IMR-90 (cell line): Measurements from ENCODE around the gene HS2ST1. TPM values are rescaled to one million over a fixed set of nuclear protein-coding genes. Genes with fewer than 3 reads are reported as not detected.

Experiments
- ATAC-seq: fragments of 200-7000 bp; cut with Tn5 transposase; 2 replicates; pipeline ENCODE4 v1.9.1; 2020; ENCODE audit warnings: low read depth, mild to moderate bottlenecking, moderate library complexity
- BruUV-seq: library from RNA; stranded (reverse); fragments of 400-500 nt; replicated peaks from 2 replicates; lab custom pipeline; 2021; lab: Mats Ljungman, UMichigan
- CTCF ChIA-PET: fragments of 300-600 bp; formaldehyde crosslinking; extraction: SDS; loops from one replicate; lab custom pipeline; 2021; ENCODE audit warnings: antibody characterized with exemption; lab: Yijun Ruan, JAX
- POLR2A ChIA-PET: fragments of 300-600 bp; sonication (Branson Sonifier 250); formaldehyde crosslinking; loops from one replicate; lab custom pipeline; 2022; ENCODE audit warnings: antibody characterized with exemption; ENCODE audit not compliant: unreplicated experiment; lab: Charles Lee
- DNase-seq: peaks from one replicate; pipeline ENCODE4 v3.0.0; 2013
- H2AFZ ChIP-seq: replicated peaks from 2 replicates; pipeline ENCODE3; 2013; ENCODE audit warnings: low read length, mild to moderate bottlenecking; ENCODE audit not compliant: poor library complexity
- H2AK5ac ChIP-seq: 2 replicates; pipeline ENCODE4 v1.6.1; 2013; ENCODE audit warnings: low read depth, low read length, inconsistent platforms
- H2AK9ac ChIP-seq: replicated peaks from 2 replicates; pipeline ENCODE3; 2013; ENCODE audit warnings: mild to moderate bottlenecking, low read depth, low read length, moderate library complexity; ENCODE audit not compliant: poor library complexity
- H2BK120ac ChIP-seq: 2 replicates; pipeline ENCODE4 v1.6.1; 2013; ENCODE audit warnings: low read depth, low read length, inconsistent platforms
- H2BK15ac ChIP-seq: 3 replicates; pipeline ENCODE4 v1.6.1; 2013; ENCODE audit warnings: low read depth, low read length, inconsistent platforms
- H2BK20ac ChIP-seq: 2 replicates; pipeline ENCODE4 v1.6.1; 2013; ENCODE audit warnings: low read depth, mild to moderate bottlenecking, inconsistent platforms, low read length, moderate library complexity
- H2BK5ac ChIP-seq: 2 replicates; pipeline ENCODE4 v1.6.1; 2013; ENCODE audit warnings: mild to moderate bottlenecking, low read depth, low read length, inconsistent platforms; ENCODE audit not compliant: poor library complexity, severe bottlenecking
- H3K14ac ChIP-seq: replicated peaks from 2 replicates; pipeline ENCODE4 v1.6.1; 2013; ENCODE audit warnings: low read depth, low read length, inconsistent platforms
- H3K18ac ChIP-seq: 2 replicates; pipeline ENCODE4 v1.6.1; 2013; ENCODE audit warnings: low read depth, low read length, control low read depth
- H3K23ac ChIP-seq: 2 replicates; pipeline ENCODE4 v1.6.1; 2013; ENCODE audit warnings: low read depth, low read length, inconsistent platforms
- H3K27ac ChIP-seq: 2 replicates; pipeline ENCODE4 v1.5.1; 2013; ENCODE audit warnings: mild to moderate bottlenecking, control low read depth, low read length; ENCODE audit not compliant: insufficient read depth
- H3K27me3 ChIP-seq: 2 replicates; pipeline ENCODE4 v1.6.1; 2013; ENCODE audit warnings: low read length; ENCODE audit not compliant: control insufficient read depth, insufficient read depth
- H3K36me3 ChIP-seq: 2 replicates; pipeline ENCODE4 v1.6.1; 2013; ENCODE audit warnings: low read length, mixed read lengths; ENCODE audit not compliant: control insufficient read depth, insufficient read depth
- H3K4ac ChIP-seq: 2 replicates; pipeline ENCODE4 v1.6.1; 2013; ENCODE audit warnings: low read depth, low read length, inconsistent platforms
- H3K4me1 ChIP-seq: 2 replicates; pipeline ENCODE4 v1.6.1; 2013; ENCODE audit warnings: low read length, mixed read lengths; ENCODE audit not compliant: control insufficient read depth, insufficient read depth
- H3K4me2 ChIP-seq: 2 replicates; pipeline ENCODE4 v1.6.1; 2013; ENCODE audit warnings: low read depth, mild to moderate bottlenecking, control low read depth, low read length, moderate library complexity
- H3K4me3 ChIP-seq: 2 replicates; pipeline ENCODE4 v1.5.1; 2013; ENCODE audit warnings: low read depth, mild to moderate bottlenecking, control low read depth, low read length, moderate library complexity; ENCODE audit not compliant: insufficient read depth
- H3K56ac ChIP-seq: 2 replicates; pipeline ENCODE4 v1.6.1; 2013; ENCODE audit warnings: low read length, inconsistent platforms; ENCODE audit not compliant: insufficient read depth; ENCODE audit errors: extremely low read depth
- H3K79me1 ChIP-seq, 2 experiments: 2 replicates each; pipeline ENCODE4 v1.6.1; 2013; ENCODE audit warnings: low read length in 2 of 2, inconsistent platforms in 1 of 2, low read depth in 1 of 2
- H3K9ac ChIP-seq: 2 replicates; pipeline ENCODE4 v1.6.1; 2013; ENCODE audit warnings: low read depth, low read length, control low read depth
- H3K9me1 ChIP-seq: 2 replicates; pipeline ENCODE4 v1.6.1; 2013; ENCODE audit warnings: low read length, inconsistent platforms; ENCODE audit not compliant: insufficient read depth
- H3K9me3 ChIP-seq: 2 replicates; pipeline ENCODE4 v1.6.1; 2013; ENCODE audit warnings: low read length; ENCODE audit not compliant: control insufficient read depth, insufficient read depth
- H4K20me1 ChIP-seq: 2 replicates; pipeline ENCODE4 v1.6.1; 2013; ENCODE audit warnings: low read length, inconsistent platforms; ENCODE audit not compliant: insufficient read depth
- H4K5ac ChIP-seq: 2 replicates; pipeline ENCODE4 v1.6.1; 2013; ENCODE audit warnings: mild to moderate bottlenecking, low read depth, low read length, control low read depth
- H4K8ac ChIP-seq, 2 experiments: 2 replicates each; pipeline ENCODE4 v1.6.1; 2013; ENCODE audit warnings: low read depth in 2 of 2, low read length in 2 of 2, control low read depth in 1 of 2, inconsistent platforms in 1 of 2
- H4K91ac ChIP-seq: 2 replicates; pipeline ENCODE4 v1.6.1; 2013; ENCODE audit warnings: low read depth, low read length, inconsistent platforms; ENCODE audit not compliant: insufficient read depth
- BHLHE40 ChIP-seq: fragments of 150-350 bp; IDR thresholded peaks from 2 replicates; pipeline ENCODE4 v1.6.1; 2016; ENCODE audit warnings: mild to moderate bottlenecking, low read depth, low read length
- CEBPB ChIP-seq: IDR thresholded peaks from 2 replicates; pipeline ENCODE4 v1.6.1; 2012; ENCODE audit warnings: low read depth, low read length, improper control_type of control experiment
- CHD1 ChIP-seq: IDR thresholded peaks from 2 replicates; pipeline ENCODE4 v1.6.1; 2012; ENCODE audit warnings: low read depth, low read length, improper control_type of control experiment
- FOS ChIP-seq: fragments of 150-350 bp; IDR thresholded peaks from 2 replicates; pipeline ENCODE4 v1.6.1; 2016; ENCODE audit warnings: low read depth, low read length
- MAFK ChIP-seq: IDR thresholded peaks from 2 replicates; pipeline ENCODE4 v1.6.1; 2012; ENCODE audit warnings: low read depth, low read length, improper control_type of control experiment
- MAZ ChIP-seq: IDR thresholded peaks from 2 replicates; pipeline ENCODE4 v1.6.1; 2012; ENCODE audit warnings: low read depth, mild to moderate bottlenecking, low read length, improper control_type of control experiment, moderate library complexity, borderline replicate concordance
- MXI1 ChIP-seq: IDR thresholded peaks from 2 replicates; pipeline ENCODE4 v1.6.1; 2012; ENCODE audit warnings: low read depth, mild to moderate bottlenecking, low read length, moderate library complexity, borderline replicate concordance
- NFE2L2 ChIP-seq: fragments of 150-350 bp; IDR thresholded peaks from 2 replicates; pipeline ENCODE4 v1.6.1; 2016; ENCODE audit warnings: low read depth, mild to moderate bottlenecking, low read length
- POLR2A ChIP-seq: IDR thresholded peaks from 2 replicates; pipeline ENCODE4 v1.6.1; 2012; ENCODE audit warnings: mild to moderate bottlenecking, low read depth, low read length
- RAD21 ChIP-seq: IDR thresholded peaks from 2 replicates; pipeline ENCODE4 v1.6.1; 2012; ENCODE audit warnings: low read length, improper control_type of control experiment
- RCOR1 ChIP-seq: IDR thresholded peaks from 2 replicates; pipeline ENCODE4 v1.6.1; 2012; ENCODE audit warnings: mild to moderate bottlenecking, low read length, improper control_type of control experiment; ENCODE audit not compliant: insufficient replicate concordance
- RFX5 ChIP-seq: IDR thresholded peaks from 2 replicates; pipeline ENCODE4 v1.8.0; 2012; ENCODE audit warnings: low read depth, mild to moderate bottlenecking, low read length, moderate library complexity
- SMC3 ChIP-seq: fragments of 150-350 bp; IDR thresholded peaks from 2 replicates; pipeline ENCODE4 v1.6.1; 2016; ENCODE audit warnings: low read depth, mild to moderate bottlenecking, antibody characterized with exemption, low read length, moderate library complexity
- USF2 ChIP-seq: fragments of 150-350 bp; IDR thresholded peaks from 2 replicates; pipeline ENCODE4 v1.6.1; 2017; ENCODE audit warnings: mild to moderate bottlenecking, antibody characterized with exemption, low read length, low read depth
- dilution Hi-C: fragments of 300-500 bp; cut with HindIII; formaldehyde crosslinking; loops from one replicate; pipeline ENCODE4 v1.14.3; 2018; ENCODE audit warnings: low sequenced_read_pairs; ENCODE audit not compliant: unreplicated experiment
- in situ Hi-C: fragments of 300-500 bp; cut with MboI; formaldehyde crosslinking; loops from 3 replicates; pipeline ENCODE4 v1.14.3; 2019; ENCODE audit warnings: low sequenced_read_pairs, inconsistent platforms, mixed read lengths
- intact Hi-C: fragments of 100-400 bp; cut with micrococcal nuclease; formaldehyde crosslinking; loops from 2 replicates; pipeline ENCODE4 v1.10.0; 2022
- polyA plus RNA-seq, 3 experiments: library from polyadenylated mRNA; depleted of rRNA; stranded (reverse); fragments of >200 nt; gene quantifications; 2 replicates each; pipeline ENCODE4 v1.2.3, GENCODE V29; 2012; ENCODE audit warnings: low replicate concordance in 1 of 3
- total RNA-seq: library from RNA; depleted of rRNA; stranded (reverse); fragments of >200 nt; gene quantifications from 2 replicates; pipeline ENCODE4 v1.2.3, GENCODE V29; 2012
- TF ChIP-seq, protein P1 (sequence below): conservative IDR thresholded peaks from 2 replicates; pipeline ENCODE4 v1.5.1; 2012; ENCODE audit warnings: mild to moderate bottlenecking, low read depth, low read length, improper control_type of control experiment
- TF ChIP-seq, protein P2 (sequence below): fragments of 150-350 bp; IDR thresholded peaks from 2 replicates; pipeline ENCODE4 v1.6.1; 2016; ENCODE audit warnings: low read depth, mild to moderate bottlenecking, low read length, moderate library complexity, borderline replicate concordance

HS2ST1 gene
- total and polyA plus RNA-seq, 2 of the 4 experiments (the other 2 are of a cell fraction) = 7.8 to 13.1 TPM

DNA sequence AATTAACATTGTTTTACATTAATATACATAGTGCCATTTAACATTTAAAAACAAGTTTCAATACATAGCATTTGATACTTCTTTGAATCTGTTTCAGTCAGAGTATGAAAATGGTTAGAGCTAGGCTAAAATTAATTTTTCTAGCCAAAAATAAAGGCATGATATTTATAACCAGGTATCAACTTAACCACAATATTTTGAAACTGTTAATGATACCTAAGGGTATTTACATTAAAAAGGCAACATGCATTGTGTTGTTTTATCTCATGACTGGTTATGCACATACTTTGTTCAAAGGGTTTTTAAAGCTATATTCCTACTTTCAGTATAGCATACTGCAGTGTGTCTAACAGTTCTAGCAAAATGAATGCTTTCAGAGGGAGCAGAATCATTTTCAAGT, 130.0 kb downstream of the HS2ST1 start:
- no peak overlapping the region for H3K23ac ChIP-seq
- no peaks in the 10 kb centered on the region for H4K20me1 ChIP-seq
- H3K14ac ChIP-seq = no peak overlapping the region
- no peak overlapping the region for H2AK5ac ChIP-seq
- no peak overlapping the region for H4K91ac ChIP-seq
- no peaks in the 10 kb centered on the region for H3K27me3 ChIP-seq
- TF ChIP-seq CHD1 (no peak), CEBPB (no peak), RAD21 (no peak), NFE2L2 (no peak), MXI1 (no peak), USF2 (no peak), FOS (no peak), MAFK (no peak), RFX5 (no peak), SMC3 (no peak), BHLHE40 (no peak), RCOR1 (no peak), POLR2A (no peak), MAZ (no peak)
- TF ChIP-seq, protein P1, sequence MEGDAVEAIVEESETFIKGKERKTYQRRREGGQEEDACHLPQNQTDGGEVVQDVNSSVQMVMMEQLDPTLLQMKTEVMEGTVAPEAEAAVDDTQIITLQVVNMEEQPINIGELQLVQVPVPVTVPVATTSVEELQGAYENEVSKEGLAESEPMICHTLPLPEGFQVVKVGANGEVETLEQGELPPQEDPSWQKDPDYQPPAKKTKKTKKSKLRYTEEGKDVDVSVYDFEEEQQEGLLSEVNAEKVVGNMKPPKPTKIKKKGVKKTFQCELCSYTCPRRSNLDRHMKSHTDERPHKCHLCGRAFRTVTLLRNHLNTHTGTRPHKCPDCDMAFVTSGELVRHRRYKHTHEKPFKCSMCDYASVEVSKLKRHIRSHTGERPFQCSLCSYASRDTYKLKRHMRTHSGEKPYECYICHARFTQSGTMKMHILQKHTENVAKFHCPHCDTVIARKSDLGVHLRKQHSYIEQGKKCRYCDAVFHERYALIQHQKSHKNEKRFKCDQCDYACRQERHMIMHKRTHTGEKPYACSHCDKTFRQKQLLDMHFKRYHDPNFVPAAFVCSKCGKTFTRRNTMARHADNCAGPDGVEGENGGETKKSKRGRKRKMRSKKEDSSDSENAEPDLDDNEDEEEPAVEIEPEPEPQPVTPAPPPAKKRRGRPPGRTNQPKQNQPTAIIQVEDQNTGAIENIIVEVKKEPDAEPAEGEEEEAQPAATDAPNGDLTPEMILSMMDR = no peak
- TF ChIP-seq, protein P2, sequence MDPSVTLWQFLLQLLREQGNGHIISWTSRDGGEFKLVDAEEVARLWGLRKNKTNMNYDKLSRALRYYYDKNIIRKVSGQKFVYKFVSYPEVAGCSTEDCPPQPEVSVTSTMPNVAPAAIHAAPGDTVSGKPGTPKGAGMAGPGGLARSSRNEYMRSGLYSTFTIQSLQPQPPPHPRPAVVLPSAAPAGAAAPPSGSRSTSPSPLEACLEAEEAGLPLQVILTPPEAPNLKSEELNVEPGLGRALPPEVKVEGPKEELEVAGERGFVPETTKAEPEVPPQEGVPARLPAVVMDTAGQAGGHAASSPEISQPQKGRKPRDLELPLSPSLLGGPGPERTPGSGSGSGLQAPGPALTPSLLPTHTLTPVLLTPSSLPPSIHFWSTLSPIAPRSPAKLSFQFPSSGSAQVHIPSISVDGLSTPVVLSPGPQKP = no peak
- CTCF ChIA-PET = interaction anchor here (0.6 kb wide), 1 partner anchor 655 kb away, joined by 5 read pairs; no protein-coding TSS in a partner anchor
- H4K8ac ChIP-seq = no peak overlapping the region
- no peak overlapping the region for H3K4me3 ChIP-seq
- no peak overlapping the region for H3K18ac ChIP-seq
- H2BK20ac ChIP-seq = no peak overlapping the region
- intact Hi-C loops (no loop called here), in situ Hi-C loops (no loop called here), dilution Hi-C loops (no loop called here)
- DNase-seq (no peak), ATAC-seq (no peak)
- H3K9me1 ChIP-seq = no peaks in the 10 kb centered on the region
- H2AFZ ChIP-seq = no peak overlapping the region
- H4K5ac ChIP-seq = no peak overlapping the region
- H3K4me1 ChIP-seq = no peaks in the 10 kb centered on the region
- H3K9me3 ChIP-seq = no peaks in the 10 kb centered on the region
- no peak overlapping the region for H3K9ac ChIP-seq
- no peak overlapping the region for H3K27ac ChIP-seq
- no TSS peak for BruUV-seq
- no peak overlapping the region for H3K56ac ChIP-seq
- no peak overlapping the region for H2BK120ac ChIP-seq
- H2AK9ac ChIP-seq = no peak overlapping the region
- no peak overlapping the region for H3K4ac ChIP-seq
- peaks cover 0 to 3% of the 10 kb centered on the region in 2 experiments; a peak in 1 of 4 replicates for H3K79me1 ChIP-seq
- H3K4me2 ChIP-seq = no peak overlapping the region
- no peak overlapping the region for H2BK15ac ChIP-seq
- no peak overlapping the region for H2BK5ac ChIP-seq
- POLR2A ChIA-PET = no interaction called here
- H3K36me3 ChIP-seq = no peaks in the 10 kb centered on the region
